ENCODE data around the gene UBTD2. TPM values are rescaled to one million over a fixed set of nuclear protein-coding genes. Genes with fewer than 3 reads are reported as not detected.

UBTD2 gene
- total and polyA plus RNA-seq, 9 of the 15 experiments (the other 6 are each of a cell fraction or from before 2014, with no cell fraction given) = 0.01 to 0.46 (median 0.15) TPM; not detected in 1

- H3K4me2 ChIP-seq (ENCODE audit: insufficient read depth, low read length) = no peak overlapping the region
- no peaks in the 10 kb centered on the region for H3K36me3 ChIP-seq (ENCODE audit: control insufficient read depth, insufficient read depth, low read length)
- H3K27ac ChIP-seq (ENCODE audit: extremely low read depth, low read depth, low read length) = no peak overlapping the region
- H2AFZ ChIP-seq (ENCODE audit: low read depth, low read length) = no peak overlapping the region
- no peaks in the 10 kb centered on the region; a peak in 1 of 5 replicates for H3K4me1 ChIP-seq (replicated peaks in 1 of 2; ENCODE audit: control insufficient read depth in 2 of 2, insufficient read depth in 2 of 2, low read length in 2 of 2)
- ChIA-PET CTCF (ENCODE audit: low intra/inter-chr PET ratio) (no interaction called here), POLR2A (no interaction called here)
- 2% methylated on average over 6 of the region's 6 CpGs for WGBS (ENCODE audit: insufficient coverage, low coverage, missing lambda C conversion rate)
- FAIRE-seq (no peak), DNase-seq (ENCODE audit: extremely low read depth in 1 of 4, low spot score in 3 of 4) (no peak), ATAC-seq (no peak)
- H3K9me3 ChIP-seq (replicated peaks; ENCODE audit: control insufficient read depth, insufficient read depth, low read depth, low read length) = no peaks in the 10 kb centered on the region
- H3K9me1 ChIP-seq (ENCODE audit: control insufficient read depth, insufficient read depth, low read length) = no peaks in the 10 kb centered on the region
- in situ Hi-C loops (cut with MboI) (no loop called here), intact Hi-C loops (cut with micrococcal nuclease) (no loop called here)
- no TSS peak for BruUV-seq (replicated peaks)
- no peak overlapping the region for H3K9ac ChIP-seq (ENCODE audit: insufficient read depth in 1 of 2, low read depth in 2 of 2, low read length in 2 of 2)
- no peak for TF ChIP-seq NR2F6 (CRISPR knock-in tag; IDR thresholded peaks at IDR 0.05)
- TF ChIP-seq GABPB1 (CRISPR knock-in tag; IDR thresholded peaks at IDR 0.05) = no peak
- no peak for TF ChIP-seq DIDO1 (tag; IDR thresholded peaks at IDR 0.05; ENCODE audit: low read depth)
- TF ChIP-seq CBX8 (IDR thresholded peaks at IDR 0.05; ENCODE audit: borderline replicate concordance, extremely low read depth, low read depth, low read length, poor library complexity, severe bottlenecking) = no peak
- TF ChIP-seq CBX3 (IDR thresholded peaks at IDR 0.05; ENCODE audit: borderline replicate concordance in 1 of 2, low read length in 2 of 2) = no peak
- no peak for TF ChIP-seq PHF21A (IDR thresholded peaks at IDR 0.05; ENCODE audit: borderline replicate concordance, low read depth)
- no peak for TF ChIP-seq RCOR1 (IDR thresholded peaks at IDR 0.05; ENCODE audit: borderline replicate concordance in 1 of 2, low read depth in 2 of 2, low read length in 2 of 2)
- no peak for TF ChIP-seq TAL1 (IDR thresholded peaks at IDR 0.05)
- no peak for TF ChIP-seq CHAMP1 (IDR thresholded peaks at IDR 0.05)
- TF ChIP-seq E2F6 (IDR thresholded peaks at IDR 0.05; ENCODE audit: borderline replicate concordance in 1 of 2, extremely low read depth in 1 of 2, insufficient read depth in 1 of 2, insufficient read length in 1 of 2, low read depth in 1 of 2, low read length in 1 of 2, poor library complexity in 1 of 2, severe bottlenecking in 1 of 2) = no peak
- TF ChIP-seq ZNF449 (CRISPR knock-in tag; IDR thresholded peaks at IDR 0.05) = no peak
- no peak for TF ChIP-seq SMAD2 (IDR thresholded peaks at IDR 0.05; ENCODE audit: low read depth, low read length)
- TF ChIP-seq GMEB1 (CRISPR knock-in tag; IDR thresholded peaks at IDR 0.05) = no peak
- H3K79me2 ChIP-seq (ENCODE audit: control insufficient read depth, insufficient read depth, low read length) = no peaks in the 10 kb centered on the region
- H3K27me3 ChIP-seq (ENCODE audit: control insufficient read depth in 2 of 2, insufficient read depth in 2 of 2, low read length in 2 of 2) = peaks cover 29 to 49% of the 10 kb centered on the region in 2 experiments
- no peaks in the 10 kb centered on the region for H4K20me1 ChIP-seq (replicated peaks; ENCODE audit: control insufficient read depth, insufficient read depth, low read length)
- H3K4me3 ChIP-seq = no peak overlapping the region
Measured at GRCh38 chr5:172200476-172200875, 83.1 kb downstream of the UBTD2 start.
